Hepatic stellate cell (primary cell): ENCODE measurements around the gene RRAD.

Experiments used
- DNase-seq: peaks from one replicate; pipeline ENCODE4 v3.0.0; 2011; ENCODE audit warnings: low spot score

RRAD gene

DNA sequence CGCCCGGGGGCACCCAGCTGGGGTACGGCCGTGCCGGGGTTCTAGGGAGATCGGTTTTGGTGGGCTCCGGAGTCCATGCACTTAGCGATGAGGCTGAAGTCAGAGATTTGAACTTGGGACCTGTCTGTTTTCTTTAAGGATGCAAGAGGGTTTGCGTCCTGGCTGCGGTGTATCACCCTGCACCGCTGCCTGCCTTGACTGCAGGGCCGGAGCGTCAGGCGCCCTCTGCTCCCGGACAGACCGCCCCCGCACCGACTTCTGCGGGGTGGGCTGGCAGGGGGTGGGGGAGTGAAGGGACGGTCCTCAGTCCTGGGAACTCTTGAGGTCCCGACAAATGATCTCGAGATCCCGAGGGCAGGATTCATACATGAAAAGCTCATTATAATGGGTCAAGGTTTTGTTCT lies 44.3 kb downstream of the RRAD start:
- DNase-seq, result no peak

DNA sequence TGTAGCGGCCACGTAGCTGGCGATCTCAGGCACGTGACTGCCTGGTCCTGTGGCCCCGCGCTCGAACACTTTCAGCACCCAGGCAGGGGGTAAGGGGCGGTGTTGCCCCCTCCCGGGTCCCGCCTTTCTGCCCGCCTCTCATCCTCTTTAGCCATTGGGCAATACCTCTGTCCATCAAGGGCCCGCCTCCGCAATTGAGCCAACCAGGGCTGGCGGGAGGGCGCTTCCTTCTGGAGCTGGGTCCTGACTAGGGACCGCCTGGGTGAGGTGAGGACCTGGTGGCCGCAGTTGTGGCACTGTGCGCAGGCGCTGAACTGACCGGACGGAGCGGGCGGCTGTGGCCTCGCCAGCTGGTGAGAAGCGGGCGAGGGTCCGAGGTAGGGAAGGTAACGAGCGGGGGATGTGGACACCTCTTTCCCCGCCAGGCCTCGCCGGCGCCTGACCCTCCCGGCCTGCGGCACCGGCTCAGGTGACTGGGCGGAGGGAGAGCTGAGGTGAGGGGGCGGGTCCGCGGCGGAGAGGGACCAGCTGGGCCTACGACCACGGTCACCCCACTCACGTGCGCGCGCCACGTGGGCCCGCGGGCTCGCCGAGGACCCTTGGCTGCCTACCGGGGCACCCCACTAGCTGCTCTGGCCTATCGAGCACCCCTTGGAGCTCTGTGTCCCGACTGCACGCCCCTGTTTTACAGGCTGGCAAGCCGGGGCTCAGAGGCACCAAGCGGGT lies 44.9 kb downstream of the RRAD start, which contains the start of gene PDP2:
Gene PDP2 (plus strand): TSS at position 228 of the 726 bp plus-strand sequence. CDS start 3,770 bp downstream, outside the sequence.
- DNase-seq, result peak; percentile 95

GRCh38 chr16:66878067-66878466 lies 47.3 kb downstream of the RRAD start:
- DNase-seq, result no peak

DNA sequence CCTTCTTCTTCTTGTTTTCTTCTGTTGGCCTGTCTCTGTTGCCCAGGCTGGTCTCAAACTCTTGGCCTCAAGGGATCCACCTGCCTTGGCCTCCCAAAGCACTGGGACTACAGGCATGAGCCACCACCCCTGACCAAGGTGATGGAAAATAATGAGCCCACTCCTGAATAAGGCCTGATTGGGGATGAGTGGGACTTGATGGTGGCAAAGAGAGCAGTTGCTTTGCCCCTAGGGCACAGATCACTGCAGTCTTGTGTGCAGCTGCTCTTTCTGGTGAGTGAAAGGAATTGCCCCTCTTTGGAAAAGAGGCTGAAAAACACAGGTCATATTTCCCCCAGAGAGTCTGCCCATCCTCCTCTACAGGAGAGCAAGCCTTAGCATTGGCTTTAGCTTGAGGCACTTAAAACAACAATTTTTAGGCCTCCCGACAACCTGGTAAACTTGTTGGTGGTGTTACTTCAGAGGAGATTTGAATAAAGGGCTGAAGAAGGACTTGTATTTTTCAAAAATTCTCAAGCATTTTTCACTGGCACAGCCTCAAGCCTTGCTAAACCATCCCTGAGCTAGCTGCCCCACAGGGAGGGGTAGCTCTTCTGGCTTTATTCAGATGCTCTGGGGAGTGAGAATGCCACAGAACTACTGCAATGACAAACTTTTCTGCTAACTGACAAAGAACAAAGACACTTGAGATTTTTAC lies 51.1 kb downstream of the RRAD start:
- DNase-seq, result no peak

DNA sequence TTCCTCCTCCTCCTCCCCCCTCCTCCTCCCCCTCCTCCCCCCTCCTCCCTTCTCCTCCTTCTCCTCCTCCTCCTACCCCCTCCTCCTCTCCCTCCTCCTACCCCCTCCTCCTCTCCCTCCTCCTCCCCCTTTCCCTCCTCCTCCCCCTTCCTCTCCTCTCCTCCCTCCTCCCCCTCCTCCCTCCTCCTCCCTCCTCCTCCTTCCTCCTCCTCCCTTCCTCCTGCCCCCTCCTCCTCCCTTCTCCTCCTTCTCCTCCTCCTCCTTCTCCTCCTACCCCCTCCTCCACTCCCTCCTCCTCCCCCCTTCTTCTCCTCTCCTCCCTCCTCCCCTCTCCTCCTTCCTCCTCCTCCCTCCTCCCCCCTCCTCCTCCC lies 51.7 kb downstream of the RRAD start:
- no peak for DNase-seq

- DNase-seq, result peak; percentile 94
Measured at GRCh38 chr16:66872943-66873684, 52.2 kb downstream of the RRAD start.

- DNase-seq, result no peak
Measured at GRCh38 chr16:66872559-66872942, 52.8 kb downstream of the RRAD start.

DNA sequence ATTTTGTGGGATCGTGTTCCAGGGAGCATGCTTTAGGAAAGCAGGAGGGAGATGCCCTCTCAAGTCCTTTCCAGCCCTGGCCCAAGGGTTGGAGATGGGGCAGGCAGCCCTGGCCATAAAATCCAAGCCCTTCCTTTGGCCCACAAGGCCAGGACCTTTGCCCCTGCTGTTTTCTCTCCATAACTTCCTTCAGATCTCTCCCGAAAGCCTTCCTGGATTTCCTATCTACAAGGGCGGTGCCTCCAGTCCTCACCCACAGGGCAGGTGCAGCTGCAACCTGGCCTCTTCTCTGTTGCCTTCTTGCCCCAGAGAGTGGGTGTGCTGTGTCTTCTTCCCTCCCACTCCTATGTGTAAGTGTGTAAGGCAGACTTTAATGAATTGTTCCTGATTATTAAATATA lies 53.5 kb downstream of the RRAD start:
- DNase-seq, result no peak
